ENCODE results near the gene TMEM238.

The TMEM238 gene

GRCh38 chr19:55373306-55373992 lies 10.6 kb downstream of the TMEM238 start:
- CTCF ChIA-PET = interaction anchor here (0.6 to 0.8 kb wide), 2 partner anchors 44 to 95 kb away, joined by 3 to 6 read pairs; no protein-coding TSS in a partner anchor
- TF ChIP-seq CTBP1 (IDR thresholded peaks at IDR 0.05; ENCODE audit: borderline replicate concordance) (no peak), FOXM1 (IDR thresholded peaks at IDR 0.05; ENCODE audit: borderline replicate concordance) (no peak), FOXA1 (IDR thresholded peaks at IDR 0.05) (no peak), ARNT (IDR thresholded peaks at IDR 0.05) (no peak), SUZ12 (IDR thresholded peaks at IDR 0.05) (no peak), ZNF384 (IDR thresholded peaks at IDR 0.05) (no peak), TARDBP (IDR thresholded peaks at IDR 0.05) (no peak), HDGF (IDR thresholded peaks at IDR 0.05; ENCODE audit: borderline replicate concordance) (no peak), L3MBTL2 (conservative IDR thresholded peaks at IDR 0.05) (no peak), FOXK2 (IDR thresholded peaks at IDR 0.05) (no peak)
- POLR2A ChIA-PET = interaction anchor here (1.4 to 1.5 kb wide), 3 partner anchors 34 to 72 kb away, joined by 3 to 6 read pairs (median 5); partner anchors contain the start of genes KMT5C and UBE2S
- DNase-seq (ENCODE audit: extremely low spot score) = no peak

GRCh38 chr19:55372316-55373081 lies 11.6 kb downstream of the TMEM238 start:
- no peak for DNase-seq (ENCODE audit: extremely low spot score)
- TF ChIP-seq LEF1 (IDR thresholded peaks at IDR 0.05; ENCODE audit: borderline replicate concordance) = no peak
- no peak for TF ChIP-seq FOXK2 (IDR thresholded peaks at IDR 0.05)
- TF ChIP-seq BHLHE40 (IDR thresholded peaks at IDR 0.05; ENCODE audit: borderline replicate concordance) = no peak
- no peak for TF ChIP-seq ARNT (IDR thresholded peaks at IDR 0.05)
- CTCF ChIA-PET = interaction anchor here (0.8 to 1.6 kb wide), 2 partner anchors 24 to 96 kb away, joined by 3 to 4 read pairs; no protein-coding TSS in a partner anchor
- POLR2A ChIA-PET = interaction anchor here (0.8 to 1.5 kb wide), 4 partner anchors 17 to 71 kb away, joined by 3 to 6 read pairs (median 4); partner anchors contain the start of genes KMT5C and UBE2S

GRCh38 chr19:55370305-55370988 lies 13.6 kb downstream of the TMEM238 start, which contains the start of gene IL11:
IL11 (minus strand) TSS chr19:55370463; CDS start chr19:55370310, 153 bp downstream.
- CTCF ChIA-PET = no interaction called here

GRCh38 chr19:55369653-55370304 lies 14.3 kb downstream of the TMEM238 start:
- POLR2A ChIA-PET = interaction anchor here (0.9 to 1.8 kb wide), 3 partner anchors 26 to 37 kb away, joined by 3 to 7 read pairs (median 5); partner anchors contain the start of gene UBE2S
- no peak for TF ChIP-seq HDGF (IDR thresholded peaks at IDR 0.05; ENCODE audit: borderline replicate concordance)
- no peak for TF ChIP-seq SUZ12 (IDR thresholded peaks at IDR 0.05)
- no peak for TF ChIP-seq BHLHE40 (IDR thresholded peaks at IDR 0.05; ENCODE audit: borderline replicate concordance)
- no peak for TF ChIP-seq SP1 (IDR thresholded peaks at IDR 0.05)
- no peak for TF ChIP-seq TARDBP (IDR thresholded peaks at IDR 0.05)
- no peak for TF ChIP-seq LEF1 (IDR thresholded peaks at IDR 0.05; ENCODE audit: borderline replicate concordance)
- TF ChIP-seq L3MBTL2 (conservative IDR thresholded peaks at IDR 0.05) = no peak
- TF ChIP-seq NFRKB (IDR thresholded peaks at IDR 0.05) = no peak
- TF ChIP-seq ELF4 (IDR thresholded peaks at IDR 0.05) = no peak
- TF ChIP-seq ZNF384 (IDR thresholded peaks at IDR 0.05) = no peak
- TF ChIP-seq FOXK2 (IDR thresholded peaks at IDR 0.05) = no peak
- no peak for TF ChIP-seq FOXA1 (IDR thresholded peaks at IDR 0.05)
- no peak for TF ChIP-seq PKNOX1 (IDR thresholded peaks at IDR 0.05)
- TF ChIP-seq CTBP1 (IDR thresholded peaks at IDR 0.05; ENCODE audit: borderline replicate concordance) = no peak
- TF ChIP-seq ARNT (IDR thresholded peaks at IDR 0.05) = no peak
- TF ChIP-seq FOXM1 (IDR thresholded peaks at IDR 0.05; ENCODE audit: borderline replicate concordance) = no peak
- CTCF ChIA-PET = no interaction called here
- peak; percentile 46 for DNase-seq (ENCODE audit: extremely low spot score)

More at GRCh38 chr19:55370305-55370988, 13.6 kb downstream of the TMEM238 start, which contains the start of gene IL11:
- no peak for TF ChIP-seq FOXK2 (IDR thresholded peaks at IDR 0.05)
- TF ChIP-seq ARNT (IDR thresholded peaks at IDR 0.05) = no peak
- TF ChIP-seq FOXA1 (IDR thresholded peaks at IDR 0.05) = no peak
- TF ChIP-seq NFRKB (IDR thresholded peaks at IDR 0.05) = no peak
- TF ChIP-seq CTBP1 (IDR thresholded peaks at IDR 0.05; ENCODE audit: borderline replicate concordance) = no peak
- no peak for TF ChIP-seq ELF4 (IDR thresholded peaks at IDR 0.05)
- no peak for TF ChIP-seq FOXM1 (IDR thresholded peaks at IDR 0.05; ENCODE audit: borderline replicate concordance)
- no peak for TF ChIP-seq SUZ12 (IDR thresholded peaks at IDR 0.05)
- no peak for TF ChIP-seq BHLHE40 (IDR thresholded peaks at IDR 0.05; ENCODE audit: borderline replicate concordance)
- no peak for TF ChIP-seq TARDBP (IDR thresholded peaks at IDR 0.05)
- no peak for TF ChIP-seq SP1 (IDR thresholded peaks at IDR 0.05)
- TF ChIP-seq ZNF384 (IDR thresholded peaks at IDR 0.05) = no peak
- no peak for TF ChIP-seq L3MBTL2 (conservative IDR thresholded peaks at IDR 0.05)
- DNase-seq (ENCODE audit: extremely low spot score) = no peak
- POLR2A ChIA-PET = interaction anchor here (1.0 kb wide), 1 partner anchor 37 kb away, joined by 3 read pairs; no protein-coding TSS in a partner anchor

GRCh38 chr19:55368701-55369563 lies 15.2 kb downstream of the TMEM238 start:
- no peak for DNase-seq (ENCODE audit: extremely low spot score)
- POLR2A ChIA-PET = interaction anchor here (0.9 to 2.0 kb wide), 4 partner anchors 25 to 38 kb away, joined by 3 to 8 read pairs (median 6); partner anchors contain the start of gene UBE2S
- CTCF ChIA-PET = no interaction called here
- TF ChIP-seq FOXM1 (IDR thresholded peaks at IDR 0.05; ENCODE audit: borderline replicate concordance) = no peak
- TF ChIP-seq PKNOX1 (IDR thresholded peaks at IDR 0.05) = no peak
- TF ChIP-seq FOXA1 (IDR thresholded peaks at IDR 0.05) = no peak
- TF ChIP-seq ZNF384 (IDR thresholded peaks at IDR 0.05) = no peak
- no peak for TF ChIP-seq BHLHE40 (IDR thresholded peaks at IDR 0.05; ENCODE audit: borderline replicate concordance)
